IMR-90 (cell line): ENCODE measurements around the gene PIK3CG. TPM values are rescaled to one million over a fixed set of nuclear protein-coding genes. Genes with fewer than 3 reads are reported as not detected.

Experiments
- ATAC-seq: fragments of 200-7000 bp; cut with Tn5 transposase; 2 replicates; pipeline ENCODE4 v1.9.1; 2020; ENCODE audit warnings: low read depth, mild to moderate bottlenecking, moderate library complexity
- BruUV-seq: library from RNA; stranded (reverse); fragments of 400-500 nt; replicated peaks from 2 replicates; lab custom pipeline; 2021; lab: Mats Ljungman, UMichigan
- CTCF ChIA-PET: fragments of 300-600 bp; formaldehyde crosslinking; extraction: SDS; loops from one replicate; lab custom pipeline; 2021; ENCODE audit warnings: antibody characterized with exemption; lab: Yijun Ruan, JAX
- POLR2A ChIA-PET: fragments of 300-600 bp; sonication (Branson Sonifier 250); formaldehyde crosslinking; loops from one replicate; lab custom pipeline; 2022; ENCODE audit warnings: antibody characterized with exemption; ENCODE audit not compliant: unreplicated experiment; lab: Charles Lee
- DNase-seq: peaks from one replicate; pipeline ENCODE4 v3.0.0; 2013
- H2AFZ ChIP-seq: replicated peaks from 2 replicates; pipeline ENCODE3; 2013; ENCODE audit warnings: low read length, mild to moderate bottlenecking; ENCODE audit not compliant: poor library complexity
- H2AK5ac ChIP-seq: 2 replicates; pipeline ENCODE4 v1.6.1; 2013; ENCODE audit warnings: low read depth, low read length, inconsistent platforms
- H2AK9ac ChIP-seq: replicated peaks from 2 replicates; pipeline ENCODE3; 2013; ENCODE audit warnings: mild to moderate bottlenecking, low read depth, low read length, moderate library complexity; ENCODE audit not compliant: poor library complexity
- H2BK120ac ChIP-seq: 2 replicates; pipeline ENCODE4 v1.6.1; 2013; ENCODE audit warnings: low read depth, low read length, inconsistent platforms
- H2BK15ac ChIP-seq: 3 replicates; pipeline ENCODE4 v1.6.1; 2013; ENCODE audit warnings: low read depth, low read length, inconsistent platforms
- H2BK20ac ChIP-seq: 2 replicates; pipeline ENCODE4 v1.6.1; 2013; ENCODE audit warnings: low read depth, mild to moderate bottlenecking, inconsistent platforms, low read length, moderate library complexity
- H2BK5ac ChIP-seq: 2 replicates; pipeline ENCODE4 v1.6.1; 2013; ENCODE audit warnings: mild to moderate bottlenecking, low read depth, low read length, inconsistent platforms; ENCODE audit not compliant: poor library complexity, severe bottlenecking
- H3K14ac ChIP-seq: replicated peaks from 2 replicates; pipeline ENCODE4 v1.6.1; 2013; ENCODE audit warnings: low read depth, low read length, inconsistent platforms
- H3K18ac ChIP-seq: 2 replicates; pipeline ENCODE4 v1.6.1; 2013; ENCODE audit warnings: low read depth, low read length, control low read depth
- H3K23ac ChIP-seq: 2 replicates; pipeline ENCODE4 v1.6.1; 2013; ENCODE audit warnings: low read depth, low read length, inconsistent platforms
- H3K27ac ChIP-seq: 2 replicates; pipeline ENCODE4 v1.5.1; 2013; ENCODE audit warnings: mild to moderate bottlenecking, control low read depth, low read length; ENCODE audit not compliant: insufficient read depth
- H3K27me3 ChIP-seq: 2 replicates; pipeline ENCODE4 v1.6.1; 2013; ENCODE audit warnings: low read length; ENCODE audit not compliant: control insufficient read depth, insufficient read depth
- H3K36me3 ChIP-seq: 2 replicates; pipeline ENCODE4 v1.6.1; 2013; ENCODE audit warnings: low read length, mixed read lengths; ENCODE audit not compliant: control insufficient read depth, insufficient read depth
- H3K4ac ChIP-seq: 2 replicates; pipeline ENCODE4 v1.6.1; 2013; ENCODE audit warnings: low read depth, low read length, inconsistent platforms
- H3K4me1 ChIP-seq: 2 replicates; pipeline ENCODE4 v1.6.1; 2013; ENCODE audit warnings: low read length, mixed read lengths; ENCODE audit not compliant: control insufficient read depth, insufficient read depth
- H3K4me2 ChIP-seq: 2 replicates; pipeline ENCODE4 v1.6.1; 2013; ENCODE audit warnings: low read depth, mild to moderate bottlenecking, control low read depth, low read length, moderate library complexity
- H3K4me3 ChIP-seq: 2 replicates; pipeline ENCODE4 v1.5.1; 2013; ENCODE audit warnings: low read depth, mild to moderate bottlenecking, control low read depth, low read length, moderate library complexity; ENCODE audit not compliant: insufficient read depth
- H3K56ac ChIP-seq: 2 replicates; pipeline ENCODE4 v1.6.1; 2013; ENCODE audit warnings: low read length, inconsistent platforms; ENCODE audit not compliant: insufficient read depth; ENCODE audit errors: extremely low read depth
- H3K79me1 ChIP-seq, 2 experiments: 2 replicates each; pipeline ENCODE4 v1.6.1; 2013; ENCODE audit warnings: low read length in 2 of 2, inconsistent platforms in 1 of 2, low read depth in 1 of 2
- H3K9ac ChIP-seq: 2 replicates; pipeline ENCODE4 v1.6.1; 2013; ENCODE audit warnings: low read depth, low read length, control low read depth
- H3K9me1 ChIP-seq: 2 replicates; pipeline ENCODE4 v1.6.1; 2013; ENCODE audit warnings: low read length, inconsistent platforms; ENCODE audit not compliant: insufficient read depth
- H3K9me3 ChIP-seq: 2 replicates; pipeline ENCODE4 v1.6.1; 2013; ENCODE audit warnings: low read length; ENCODE audit not compliant: control insufficient read depth, insufficient read depth
- H4K20me1 ChIP-seq: 2 replicates; pipeline ENCODE4 v1.6.1; 2013; ENCODE audit warnings: low read length, inconsistent platforms; ENCODE audit not compliant: insufficient read depth
- H4K5ac ChIP-seq: 2 replicates; pipeline ENCODE4 v1.6.1; 2013; ENCODE audit warnings: mild to moderate bottlenecking, low read depth, low read length, control low read depth
- H4K8ac ChIP-seq, 2 experiments: 2 replicates each; pipeline ENCODE4 v1.6.1; 2013; ENCODE audit warnings: low read depth in 2 of 2, low read length in 2 of 2, control low read depth in 1 of 2, inconsistent platforms in 1 of 2
- H4K91ac ChIP-seq: 2 replicates; pipeline ENCODE4 v1.6.1; 2013; ENCODE audit warnings: low read depth, low read length, inconsistent platforms; ENCODE audit not compliant: insufficient read depth
- BHLHE40 ChIP-seq: fragments of 150-350 bp; IDR thresholded peaks from 2 replicates; pipeline ENCODE4 v1.6.1; 2016; ENCODE audit warnings: mild to moderate bottlenecking, low read depth, low read length
- CEBPB ChIP-seq: IDR thresholded peaks from 2 replicates; pipeline ENCODE4 v1.6.1; 2012; ENCODE audit warnings: low read depth, low read length, improper control_type of control experiment
- CHD1 ChIP-seq: IDR thresholded peaks from 2 replicates; pipeline ENCODE4 v1.6.1; 2012; ENCODE audit warnings: low read depth, low read length, improper control_type of control experiment
- CTCF ChIP-seq: conservative IDR thresholded peaks from 2 replicates; pipeline ENCODE4 v1.5.1; 2012; ENCODE audit warnings: mild to moderate bottlenecking, low read depth, low read length, improper control_type of control experiment
- ELK1 ChIP-seq: fragments of 150-350 bp; IDR thresholded peaks from 2 replicates; pipeline ENCODE4 v1.6.1; 2016; ENCODE audit warnings: low read depth, mild to moderate bottlenecking, low read length, moderate library complexity, borderline replicate concordance
- FOS ChIP-seq: fragments of 150-350 bp; IDR thresholded peaks from 2 replicates; pipeline ENCODE4 v1.6.1; 2016; ENCODE audit warnings: low read depth, low read length
- MAFK ChIP-seq: IDR thresholded peaks from 2 replicates; pipeline ENCODE4 v1.6.1; 2012; ENCODE audit warnings: low read depth, low read length, improper control_type of control experiment
- MAZ ChIP-seq: IDR thresholded peaks from 2 replicates; pipeline ENCODE4 v1.6.1; 2012; ENCODE audit warnings: low read depth, mild to moderate bottlenecking, low read length, improper control_type of control experiment, moderate library complexity, borderline replicate concordance
- MXI1 ChIP-seq: IDR thresholded peaks from 2 replicates; pipeline ENCODE4 v1.6.1; 2012; ENCODE audit warnings: low read depth, mild to moderate bottlenecking, low read length, moderate library complexity, borderline replicate concordance
- NFE2L2 ChIP-seq: fragments of 150-350 bp; IDR thresholded peaks from 2 replicates; pipeline ENCODE4 v1.6.1; 2016; ENCODE audit warnings: low read depth, mild to moderate bottlenecking, low read length
- POLR2A ChIP-seq: IDR thresholded peaks from 2 replicates; pipeline ENCODE4 v1.6.1; 2012; ENCODE audit warnings: mild to moderate bottlenecking, low read depth, low read length
- RAD21 ChIP-seq: IDR thresholded peaks from 2 replicates; pipeline ENCODE4 v1.6.1; 2012; ENCODE audit warnings: low read length, improper control_type of control experiment
- RCOR1 ChIP-seq: IDR thresholded peaks from 2 replicates; pipeline ENCODE4 v1.6.1; 2012; ENCODE audit warnings: mild to moderate bottlenecking, low read length, improper control_type of control experiment; ENCODE audit not compliant: insufficient replicate concordance
- RFX5 ChIP-seq: IDR thresholded peaks from 2 replicates; pipeline ENCODE4 v1.8.0; 2012; ENCODE audit warnings: low read depth, mild to moderate bottlenecking, low read length, moderate library complexity
- SMC3 ChIP-seq: fragments of 150-350 bp; IDR thresholded peaks from 2 replicates; pipeline ENCODE4 v1.6.1; 2016; ENCODE audit warnings: low read depth, mild to moderate bottlenecking, antibody characterized with exemption, low read length, moderate library complexity
- USF2 ChIP-seq: fragments of 150-350 bp; IDR thresholded peaks from 2 replicates; pipeline ENCODE4 v1.6.1; 2017; ENCODE audit warnings: mild to moderate bottlenecking, antibody characterized with exemption, low read length, low read depth
- dilution Hi-C: fragments of 300-500 bp; cut with HindIII; formaldehyde crosslinking; loops from one replicate; pipeline ENCODE4 v1.14.3; 2018; ENCODE audit warnings: low sequenced_read_pairs; ENCODE audit not compliant: unreplicated experiment
- in situ Hi-C: fragments of 300-500 bp; cut with MboI; formaldehyde crosslinking; loops from 3 replicates; pipeline ENCODE4 v1.14.3; 2019; ENCODE audit warnings: low sequenced_read_pairs, inconsistent platforms, mixed read lengths
- intact Hi-C: fragments of 100-400 bp; cut with micrococcal nuclease; formaldehyde crosslinking; loops from 2 replicates; pipeline ENCODE4 v1.10.0; 2022
- polyA plus RNA-seq, 3 experiments: library from polyadenylated mRNA; depleted of rRNA; stranded (reverse); fragments of >200 nt; gene quantifications; 2 replicates each; pipeline ENCODE4 v1.2.3, GENCODE V29; 2012; ENCODE audit warnings: low replicate concordance in 1 of 3
- total RNA-seq: library from RNA; depleted of rRNA; stranded (reverse); fragments of >200 nt; gene quantifications from 2 replicates; pipeline ENCODE4 v1.2.3, GENCODE V29; 2012

The PIK3CG gene
- total and polyA plus RNA-seq, 2 of the 4 experiments (the other 2 are of a cell fraction): under 0.01 TPM; not detected in 1

GRCh38 chr7:106874076-106874475, 9.0 kb downstream of the PIK3CG start:
- no peaks in the 10 kb centered on the region for H3K36me3 ChIP-seq
- dilution Hi-C loops: no loop called here
- no peaks in the 10 kb centered on the region for H3K79me1 ChIP-seq
- H3K9ac ChIP-seq: no peak overlapping the region
- ChIA-PET CTCF (no interaction called here), POLR2A (no interaction called here)
- H3K4ac ChIP-seq: no peak overlapping the region
- no peak overlapping the region for H3K4me3 ChIP-seq
- H2BK120ac ChIP-seq: no peak overlapping the region
- no peak overlapping the region for H2BK20ac ChIP-seq
- no peak overlapping the region for H3K27ac ChIP-seq
- no peak overlapping the region for H3K23ac ChIP-seq
- H3K18ac ChIP-seq: no peak overlapping the region
- H2AK5ac ChIP-seq: no peak overlapping the region
- no peak overlapping the region for H4K8ac ChIP-seq
- intact Hi-C loops: no loop called here
- H2AK9ac ChIP-seq: no peak overlapping the region
- no peaks in the 10 kb centered on the region for H3K9me3 ChIP-seq
- H4K91ac ChIP-seq: no peak overlapping the region
- in situ Hi-C loops: no loop called here
- H4K20me1 ChIP-seq: no peaks in the 10 kb centered on the region
- H2BK15ac ChIP-seq: no peak overlapping the region
- H2AFZ ChIP-seq: no peak overlapping the region
- DNase-seq (no peak), ATAC-seq (no peak)
- H3K4me2 ChIP-seq: no peak overlapping the region
- no peaks in the 10 kb centered on the region for H3K4me1 ChIP-seq
- BruUV-seq: no TSS peak
- H3K27me3 ChIP-seq: no peaks in the 10 kb centered on the region
- H4K5ac ChIP-seq: no peak overlapping the region
- H2BK5ac ChIP-seq: no peak overlapping the region
- H3K14ac ChIP-seq: no peak overlapping the region
- H3K9me1 ChIP-seq: no peaks in the 10 kb centered on the region
- TF ChIP-seq ELK1 (no peak), RFX5 (no peak), FOS (no peak), MAZ (no peak), CTCF (no peak), CHD1 (no peak), CEBPB (no peak), RCOR1 (no peak), SMC3 (no peak), NFE2L2 (no peak), MXI1 (no peak), BHLHE40 (no peak), POLR2A (no peak), MAFK (no peak), USF2 (no peak), RAD21 (no peak)
- H3K56ac ChIP-seq: no peak overlapping the region
